BJ (cell line): ENCODE results near the gene GPD2. TPM values are rescaled to one million over a fixed set of nuclear protein-coding genes. Genes with fewer than 3 reads are reported as not detected.
"Not testable (repeated sequence)": the region's sequence is repeated elsewhere in the genome, so short reads cannot be mapped to it uniquely, and the experiment has no call there.

Source experiments
- CTCF ChIA-PET: fragments of 350-600 bp; formaldehyde crosslinking; extraction: SDS; loops from one replicate; lab custom pipeline; 2021; ENCODE audit warnings: antibody characterized with exemption, inconsistent platforms; lab: Yijun Ruan, JAX
- POLR2A ChIA-PET: fragments of 300-600 bp; sonication (Branson Sonifier 250); formaldehyde crosslinking; extraction: SDS; loops from one replicate; lab custom pipeline; 2021; ENCODE audit warnings: antibody characterized with exemption; lab: Charles Lee
- DNase-seq: peaks from one replicate; pipeline ENCODE4 v3.0.0-alpha.2; 2011; ENCODE audit warnings: low read depth
- H3K27me3 ChIP-seq: 2 replicates; pipeline ENCODE4 v1.6.0; 2011; ENCODE audit warnings: low read length; ENCODE audit not compliant: control insufficient read depth, insufficient read depth
- H3K36me3 ChIP-seq: 2 replicates; pipeline ENCODE4 v1.5.1; 2011; ENCODE audit warnings: low read length; ENCODE audit not compliant: control insufficient read depth, insufficient read depth
- H3K4me3 ChIP-seq: 2 replicates; pipeline ENCODE4 v1.5.1; 2011; ENCODE audit warnings: low read depth, mild to moderate bottlenecking, control low read depth, low read length
- CTCF ChIP-seq: IDR thresholded peaks from 2 replicates; pipeline ENCODE4 v1.5.1; 2011; ENCODE audit warnings: low read depth, mild to moderate bottlenecking, control low read depth, inconsistent platforms, low read length, moderate library complexity; ENCODE audit not compliant: insufficient read depth
- polyA plus RNA-seq: library from polyadenylated mRNA; depleted of rRNA; stranded (reverse); fragments of >200 nt; gene quantifications from 2 replicates; pipeline ENCODE4 v1.2.3, GENCODE V29; 2011

Gene GPD2
- polyA plus RNA-seq, 1 experiment, result 13.5 TPM

DNA sequence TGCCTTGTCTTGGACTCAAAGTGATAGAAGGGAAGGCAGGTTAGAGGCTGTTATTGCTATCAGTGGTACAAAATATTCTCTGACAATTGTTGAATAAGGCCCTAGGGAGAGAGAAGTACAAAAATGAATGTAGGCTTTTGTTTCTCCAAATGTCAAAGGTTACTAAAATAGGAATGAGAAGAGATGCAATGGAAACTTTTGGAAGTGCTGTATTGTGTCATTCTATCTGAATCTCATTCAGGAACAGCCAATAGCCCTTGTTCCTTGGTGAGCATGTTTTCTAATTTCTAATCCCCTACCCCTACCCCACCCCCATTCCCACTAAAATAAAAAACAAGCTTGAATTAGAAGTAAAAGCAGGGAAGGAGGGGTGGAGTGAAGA, 166.4 kb downstream of the GPD2 start:
- TF ChIP-seq CTCF, result no peak
- DNase-seq, result no peak
- Histone ChIP-seq H3K36me3 (no peaks in the 10 kb centered on the region), H3K4me3 (no peak overlapping the region), H3K27me3 (no peaks in the 10 kb centered on the region)
- ChIA-PET POLR2A (no interaction called here), CTCF (no interaction called here)

DNA sequence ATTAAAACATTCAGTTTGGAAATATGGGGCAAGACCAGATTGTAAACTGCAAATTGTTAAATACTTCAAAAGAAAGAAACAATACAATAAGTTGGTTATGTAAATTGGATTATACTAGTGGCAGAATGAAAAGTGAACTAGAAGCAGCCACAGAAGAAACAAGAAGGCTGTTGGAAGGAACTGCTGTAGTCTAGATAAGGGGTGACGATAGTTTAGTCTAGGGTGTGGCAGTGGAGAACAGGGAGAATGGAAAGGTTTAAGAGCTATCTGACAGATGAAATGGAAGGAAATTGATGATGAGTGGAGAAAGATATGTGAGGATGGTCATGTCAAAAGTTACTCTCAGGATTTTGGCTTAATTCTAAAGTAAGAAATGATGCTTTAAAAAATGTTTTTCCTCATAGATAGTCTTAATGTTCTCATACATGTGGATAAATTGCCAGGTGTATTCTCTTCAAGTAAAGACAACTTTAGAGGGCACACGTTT, 179.7 kb downstream of the GPD2 start:
- H3K36me3 ChIP-seq, result no peaks in the 10 kb centered on the region
- CTCF ChIA-PET, result no interaction called here
- no peak overlapping the region for H3K4me3 ChIP-seq
- no peaks in the 10 kb centered on the region for H3K27me3 ChIP-seq
- POLR2A ChIA-PET, result no interaction called here
- DNase-seq, result no peak
- no peak for TF ChIP-seq CTCF

GRCh38 chr2:156618071-156618470, 181.9 kb downstream of the GPD2 start:
- H3K27me3 ChIP-seq, DNase-seq, POLR2A ChIA-PET, CTCF ChIA-PET, H3K4me3 ChIP-seq, H3K36me3 ChIP-seq: not testable (repeated sequence)

- CTCF ChIA-PET, result interaction anchor here (1.4 kb wide), 1 partner anchor 15 kb away, joined by 3 read pairs; no protein-coding TSS in a partner anchor
- POLR2A ChIA-PET, result no interaction called here
- Histone ChIP-seq H3K4me3 (no peak overlapping the region), H3K36me3 (no peaks in the 10 kb centered on the region), H3K27me3 (no peaks in the 10 kb centered on the region)
- TF ChIP-seq CTCF, result no peak
- DNase-seq, result no peak
These were observed 182.9 kb downstream of the GPD2 start for GRCh38 chr2:156619021-156619539.

GRCh38 chr2:156622491-156622890, 186.3 kb downstream of the GPD2 start:
- no peak overlapping the region for H3K4me3 ChIP-seq
- DNase-seq, result no peak

More at GRCh38 chr2:156622491-156622890, 186.3 kb downstream of the GPD2 start:
- CTCF ChIA-PET, result no interaction called here
- no peak for TF ChIP-seq CTCF
- Histone ChIP-seq H3K27me3 (no peaks in the 10 kb centered on the region), H3K36me3 (no peaks in the 10 kb centered on the region)
- POLR2A ChIA-PET, result no interaction called here
